ENCODE measurements around the gene MYLIP.
A peak's percentile ranks its signal among the peaks of the same experiment; 100 is the strongest.

Gene MYLIP

GRCh38 chr6:16130932-16131387 is 2.1 kb downstream of the MYLIP start:
- TF ChIP-seq CTCF (IDR thresholded peaks at IDR 0.05; ENCODE audit: low read depth, low read length): no peak
- peak overlapping the region; percentile 87 for H3K4me3 ChIP-seq (ENCODE audit: low read depth, low read length)

- no peak overlapping the region for H3K4me3 ChIP-seq (ENCODE audit: low read depth, low read length)
- TF ChIP-seq CTCF (IDR thresholded peaks at IDR 0.05; ENCODE audit: low read depth, low read length): no peak
These were observed 4.0 kb downstream of the MYLIP start for GRCh38 chr6:16132909-16133308.

DNA sequence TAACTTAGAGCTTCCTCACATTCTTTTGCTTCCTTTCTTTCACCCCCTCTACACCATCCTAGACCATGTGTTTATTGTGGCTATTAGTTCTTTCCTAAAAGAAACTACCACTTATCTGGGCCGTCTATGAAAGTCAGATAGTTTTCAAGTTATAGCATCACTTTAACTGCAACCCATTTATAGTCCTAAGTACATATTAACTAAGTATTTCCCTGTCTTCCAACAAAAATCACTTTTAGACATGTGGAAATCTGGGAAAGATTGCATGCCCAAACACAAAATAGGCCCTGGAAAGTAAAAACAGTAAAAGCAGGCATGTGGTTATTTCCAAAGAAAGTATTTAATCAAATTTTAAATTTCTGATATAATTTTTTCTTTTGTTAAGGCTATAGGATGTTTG is 5.5 kb downstream of the MYLIP start:
- TF ChIP-seq CTCF (IDR thresholded peaks at IDR 0.05; ENCODE audit: low read depth, low read length): no peak

GRCh38 chr6:16135066-16135465 is 6.2 kb downstream of the MYLIP start:
- no peak overlapping the region for H3K4me3 ChIP-seq (ENCODE audit: low read depth, low read length)
- no peak for TF ChIP-seq CTCF (IDR thresholded peaks at IDR 0.05; ENCODE audit: low read depth, low read length)

More for the DNA sequence above, 5.5 kb downstream of the MYLIP start:
- H3K4me3 ChIP-seq (ENCODE audit: low read depth, low read length): no peak overlapping the region

GRCh38 chr6:16136091-16136490 is 7.2 kb downstream of the MYLIP start:
- TF ChIP-seq CTCF (IDR thresholded peaks at IDR 0.05; ENCODE audit: low read depth, low read length): no peak
- H3K4me3 ChIP-seq (ENCODE audit: low read depth, low read length): no peak overlapping the region

GRCh38 chr6:16136621-16137450 is 8.0 kb downstream of the MYLIP start:
- H3K4me3 ChIP-seq (ENCODE audit: low read depth, low read length): no peak overlapping the region
- no peak for TF ChIP-seq CTCF (IDR thresholded peaks at IDR 0.05; ENCODE audit: low read depth, low read length)

DNA sequence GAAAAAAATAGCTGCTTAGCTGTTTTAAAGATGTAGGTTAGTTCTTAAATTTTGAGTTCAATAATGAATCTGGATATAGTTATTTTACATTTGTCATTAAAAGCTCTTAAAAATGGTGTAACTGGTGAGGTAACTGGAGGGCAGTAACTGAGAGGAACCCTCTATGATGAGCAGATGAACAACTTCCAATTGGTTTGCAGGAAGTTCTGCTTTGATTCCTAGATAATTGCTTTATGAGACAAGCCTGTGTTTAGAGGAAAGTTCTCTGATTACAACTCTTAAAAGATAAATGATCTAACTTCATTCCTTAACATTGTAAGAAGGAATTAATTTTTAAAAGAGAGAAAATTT is 8.5 kb downstream of the MYLIP start:
- TF ChIP-seq CTCF (IDR thresholded peaks at IDR 0.05; ENCODE audit: low read depth, low read length): no peak
- no peak overlapping the region for H3K4me3 ChIP-seq (ENCODE audit: low read depth, low read length)

Measured in WI38 (cell line).